ENCODE data around the gene ZIC2.
"Not testable (repeated sequence)": the region's sequence is repeated elsewhere in the genome, so short reads cannot be mapped to it uniquely, and the experiment has no call there.

ZIC2 gene

DNA sequence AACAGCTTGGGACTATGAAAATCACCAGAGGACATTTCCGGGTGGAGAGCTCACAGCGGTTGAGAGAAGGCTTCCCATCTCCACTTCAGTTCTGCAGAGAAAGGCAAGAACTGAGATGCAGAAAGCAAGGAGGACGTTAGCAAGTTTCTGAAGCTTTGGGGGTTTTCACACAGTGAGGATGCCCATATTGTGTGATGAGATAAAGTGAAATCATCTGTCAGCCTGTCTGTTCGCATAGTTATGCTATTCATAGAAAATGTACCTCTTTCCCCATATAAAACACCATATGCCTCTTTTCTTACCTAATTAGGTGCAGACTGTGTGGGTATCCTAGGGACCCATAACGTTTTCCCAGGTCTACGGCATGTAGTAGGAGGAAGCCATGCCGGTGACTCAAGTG lies 37.5 kb upstream of the ZIC2 start:
- TF ChIP-seq, protein P1, sequence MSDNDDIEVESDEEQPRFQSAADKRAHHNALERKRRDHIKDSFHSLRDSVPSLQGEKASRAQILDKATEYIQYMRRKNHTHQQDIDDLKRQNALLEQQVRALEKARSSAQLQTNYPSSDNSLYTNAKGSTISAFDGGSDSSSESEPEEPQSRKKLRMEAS (IDR thresholded peaks at IDR 0.05; ENCODE audit: low read depth, low read length), result no peak
- TF ChIP-seq POLR2A (IDR thresholded peaks at IDR 0.05; ENCODE audit: extremely low read depth, insufficient read length), result no peak
- H3K4me3 ChIP-seq (ENCODE audit: low read depth, low read length), result no peak overlapping the region
- no peak for DNase-seq (ENCODE audit: low read depth)

DNA sequence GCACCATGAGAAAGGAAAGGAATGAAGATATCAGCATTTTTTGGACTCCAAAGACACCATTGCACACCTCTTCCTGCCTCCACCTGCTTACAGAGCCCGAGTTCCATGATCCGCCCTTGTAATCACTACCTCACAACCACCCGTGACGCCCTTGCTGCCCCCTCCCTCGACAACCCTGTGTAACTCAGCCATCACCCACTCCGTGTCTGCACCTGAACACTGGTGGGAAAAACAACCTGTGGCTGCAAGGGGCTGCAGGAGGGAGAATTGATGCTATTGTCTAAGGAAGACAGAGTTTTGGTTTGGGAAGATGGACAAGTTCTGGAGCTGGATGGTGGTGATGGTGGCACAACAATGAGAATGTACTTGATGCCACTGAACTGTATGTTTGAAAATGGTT lies 37.0 kb upstream of the ZIC2 start:
- TF ChIP-seq, protein P1 (IDR thresholded peaks at IDR 0.05; ENCODE audit: low read depth, low read length), result no peak
- TF ChIP-seq, protein P2, sequence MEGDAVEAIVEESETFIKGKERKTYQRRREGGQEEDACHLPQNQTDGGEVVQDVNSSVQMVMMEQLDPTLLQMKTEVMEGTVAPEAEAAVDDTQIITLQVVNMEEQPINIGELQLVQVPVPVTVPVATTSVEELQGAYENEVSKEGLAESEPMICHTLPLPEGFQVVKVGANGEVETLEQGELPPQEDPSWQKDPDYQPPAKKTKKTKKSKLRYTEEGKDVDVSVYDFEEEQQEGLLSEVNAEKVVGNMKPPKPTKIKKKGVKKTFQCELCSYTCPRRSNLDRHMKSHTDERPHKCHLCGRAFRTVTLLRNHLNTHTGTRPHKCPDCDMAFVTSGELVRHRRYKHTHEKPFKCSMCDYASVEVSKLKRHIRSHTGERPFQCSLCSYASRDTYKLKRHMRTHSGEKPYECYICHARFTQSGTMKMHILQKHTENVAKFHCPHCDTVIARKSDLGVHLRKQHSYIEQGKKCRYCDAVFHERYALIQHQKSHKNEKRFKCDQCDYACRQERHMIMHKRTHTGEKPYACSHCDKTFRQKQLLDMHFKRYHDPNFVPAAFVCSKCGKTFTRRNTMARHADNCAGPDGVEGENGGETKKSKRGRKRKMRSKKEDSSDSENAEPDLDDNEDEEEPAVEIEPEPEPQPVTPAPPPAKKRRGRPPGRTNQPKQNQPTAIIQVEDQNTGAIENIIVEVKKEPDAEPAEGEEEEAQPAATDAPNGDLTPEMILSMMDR (IDR thresholded peaks at IDR 0.05; ENCODE audit: low read depth, low read length), result no peak
- no peak for TF ChIP-seq MYC (IDR thresholded peaks at IDR 0.05; ENCODE audit: low read depth, low read length)
- TF ChIP-seq POLR2A (IDR thresholded peaks at IDR 0.05; ENCODE audit: extremely low read depth, insufficient read length), result no peak
- H3K4me3 ChIP-seq (ENCODE audit: low read depth, low read length), result no peak overlapping the region
- no peak for DNase-seq (ENCODE audit: low read depth)

DNA sequence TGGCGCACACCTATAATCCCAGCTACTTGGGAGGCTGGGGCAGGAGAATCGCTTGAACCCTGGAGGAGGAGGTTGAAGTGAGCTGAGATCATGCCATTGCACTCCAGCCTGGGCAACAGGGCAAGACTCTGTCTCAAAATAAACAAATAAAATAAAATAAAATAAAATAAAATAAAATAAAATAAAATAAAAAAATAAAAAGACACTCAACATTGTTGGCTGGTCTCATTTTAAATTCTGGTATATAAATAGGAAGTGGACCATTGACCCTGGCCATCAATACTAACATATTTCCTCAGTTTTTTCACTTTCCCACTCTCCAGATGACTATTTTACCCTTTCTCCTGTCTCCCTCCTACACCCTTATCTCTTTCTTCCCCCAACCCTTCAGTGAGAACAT lies 36.1 kb upstream of the ZIC2 start:
- not testable (repeated sequence) for DNase-seq (ENCODE audit: low read depth); H3K4me3 ChIP-seq (ENCODE audit: low read depth, low read length)

GRCh38 chr13:99947666-99948065 lies 33.9 kb upstream of the ZIC2 start:
- TF ChIP-seq MYC (IDR thresholded peaks at IDR 0.05; ENCODE audit: low read depth, low read length), result no peak
- TF ChIP-seq, protein P2 (IDR thresholded peaks at IDR 0.05; ENCODE audit: low read depth, low read length), result no peak
- no peak for TF ChIP-seq POLR2A (IDR thresholded peaks at IDR 0.05; ENCODE audit: extremely low read depth, insufficient read length)
- TF ChIP-seq, protein P1 (IDR thresholded peaks at IDR 0.05; ENCODE audit: low read depth, low read length), result no peak
- no peak overlapping the region for H3K4me3 ChIP-seq (ENCODE audit: low read depth, low read length)
- DNase-seq (ENCODE audit: low read depth), result no peak

GRCh38 chr13:99948411-99948810 lies 33.2 kb upstream of the ZIC2 start:
- TF ChIP-seq, protein P1 (IDR thresholded peaks at IDR 0.05; ENCODE audit: low read depth, low read length), result no peak
- TF ChIP-seq MYC (IDR thresholded peaks at IDR 0.05; ENCODE audit: low read depth, low read length), result no peak
- TF ChIP-seq, protein P2 (IDR thresholded peaks at IDR 0.05; ENCODE audit: low read depth, low read length), result no peak
- no peak for TF ChIP-seq POLR2A (IDR thresholded peaks at IDR 0.05; ENCODE audit: extremely low read depth, insufficient read length)
- DNase-seq (ENCODE audit: low read depth), result no peak
- no peak overlapping the region for H3K4me3 ChIP-seq (ENCODE audit: low read depth, low read length)

- no peak for DNase-seq (ENCODE audit: low read depth)
- H3K4me3 ChIP-seq (ENCODE audit: low read depth, low read length), result no peak overlapping the region
- TF ChIP-seq, protein P2 (IDR thresholded peaks at IDR 0.05; ENCODE audit: low read depth, low read length), result no peak
- TF ChIP-seq, protein P1 (IDR thresholded peaks at IDR 0.05; ENCODE audit: low read depth, low read length), result no peak
- TF ChIP-seq MYC (IDR thresholded peaks at IDR 0.05; ENCODE audit: low read depth, low read length) (no peak), POLR2A (IDR thresholded peaks at IDR 0.05; ENCODE audit: extremely low read depth, insufficient read length) (no peak)
Observed at GRCh38 chr13:99948907-99949678, 32.5 kb upstream of the ZIC2 start.

Data from NB4 (cell line).